HEK293 (cell line): ENCODE measurements around the gene DCTN2.

ENCODE experiments used
- CTCF ChIA-PET: fragments of 350-600 bp; formaldehyde crosslinking; extraction: SDS; loops from one replicate; lab custom pipeline; 2021; ENCODE audit warnings: antibody characterized with exemption; lab: Yijun Ruan, JAX
- POLR2A ChIA-PET: fragments of 300-600 bp; formaldehyde crosslinking; extraction: SDS; loops from one replicate; lab custom pipeline; 2020; ENCODE audit warnings: antibody characterized with exemption, inconsistent platforms; lab: Yijun Ruan, JAX
- H3K27ac ChIP-seq: fragments of 200-500 bp; sonication (Bioruptor generic); 2 replicates; pipeline ENCODE4 v1.5.1; 2014; ENCODE audit warnings: low read depth, low read length, control low read depth, inconsistent platforms; ENCODE audit errors: extremely low read depth
- H3K36me3 ChIP-seq, 2 experiments: fragments of 200-500 bp in 1 of 2; sonication (Bioruptor generic) in 1 of 2; 1 replicate in 1 of 2; 2 replicates in 1 of 2; pipeline ENCODE4 v1.5.1; 2014 to 2017; ENCODE audit warnings: inconsistent platforms in 2 of 2, low read length in 2 of 2; ENCODE audit not compliant: control insufficient read depth in 2 of 2, insufficient read depth in 1 of 2
- H3K4me1 ChIP-seq: fragments of 200-500 bp; sonication (Bioruptor generic); 2 replicates; pipeline ENCODE4 v1.5.1; 2014; ENCODE audit warnings: mild to moderate bottlenecking, low read length, inconsistent platforms; ENCODE audit not compliant: control insufficient read depth, insufficient read depth
- H3K4me3 ChIP-seq: 2 replicates; pipeline ENCODE4 v1.5.1; 2011; ENCODE audit warnings: low read depth, mild to moderate bottlenecking, control low read depth, low read length, moderate library complexity
- H3K9me3 ChIP-seq: fragments of 200-500 bp; sonication (Bioruptor generic); 2 replicates; pipeline ENCODE4 v1.5.1; 2014; ENCODE audit warnings: low read depth, low read length, inconsistent platforms; ENCODE audit not compliant: control insufficient read depth, insufficient read depth
- AEBP2 ChIP-seq: fragments of 450-650 bp; formaldehyde crosslinking; IDR thresholded peaks from 2 replicates; pipeline ENCODE4 v1.5.1; 2016; ENCODE audit warnings: missing biosample characterization, missing genetic modification characterization, borderline replicate concordance
- GLIS2 ChIP-seq: fragments of 450-650 bp; formaldehyde crosslinking; IDR thresholded peaks from 2 replicates; pipeline ENCODE4 v1.5.1; 2016; ENCODE audit warnings: missing biosample characterization, missing genetic modification characterization
- HIC1 ChIP-seq: fragments of 450-650 bp; formaldehyde crosslinking; IDR thresholded peaks from 2 replicates; pipeline ENCODE4 v1.5.1; 2016; ENCODE audit warnings: missing biosample characterization, missing genetic modification characterization
- KLF17 ChIP-seq: fragments of 450-650 bp; formaldehyde crosslinking; IDR thresholded peaks from 2 replicates; pipeline ENCODE4 v1.5.1; 2016; ENCODE audit warnings: missing biosample characterization, missing genetic modification characterization
- OVOL3 ChIP-seq: fragments of 450-650 bp; formaldehyde crosslinking; IDR thresholded peaks from 2 replicates; pipeline ENCODE4 v1.5.1; 2016; ENCODE audit warnings: missing biosample characterization, missing genetic modification characterization
- PATZ1 ChIP-seq: fragments of 450-650 bp; formaldehyde crosslinking; IDR thresholded peaks from 2 replicates; pipeline ENCODE4 v1.5.1; 2016; ENCODE audit warnings: missing biosample characterization, missing genetic modification characterization
- PRDM2 ChIP-seq: fragments of 450-650 bp; formaldehyde crosslinking; IDR thresholded peaks from 2 replicates; pipeline ENCODE4 v1.5.1; 2016; ENCODE audit warnings: missing biosample characterization, missing genetic modification characterization, borderline replicate concordance
- ZBTB17 ChIP-seq: fragments of 450-650 bp; formaldehyde crosslinking; IDR thresholded peaks from 2 replicates; pipeline ENCODE4 v1.5.1; 2016; ENCODE audit warnings: missing biosample characterization, missing genetic modification characterization
- ZBTB48 ChIP-seq: fragments of 450-650 bp; formaldehyde crosslinking; IDR thresholded peaks from 2 replicates; pipeline ENCODE4 v1.5.1; 2016; ENCODE audit warnings: missing biosample characterization, missing genetic modification characterization
- ZEB2 ChIP-seq: fragments of 450-650 bp; formaldehyde crosslinking; IDR thresholded peaks from 2 replicates; pipeline ENCODE4 v1.5.1; 2016; ENCODE audit warnings: missing biosample characterization, missing genetic modification characterization
- ZNF121 ChIP-seq: fragments of 450-650 bp; formaldehyde crosslinking; IDR thresholded peaks from 2 replicates; pipeline ENCODE4 v1.5.1; 2016; ENCODE audit warnings: missing biosample characterization, missing genetic modification characterization
- ZNF274 ChIP-seq, 2 experiments: fragments of 200-500 bp in 1 of 2; fragments of 450-650 bp in 1 of 2; sonication (Bioruptor generic) in 1 of 2; formaldehyde crosslinking in 1 of 2; IDR thresholded peaks; 2 replicates each; pipeline versions ENCODE4 v1.5.1 to v1.6.1; 2014 to 2016; ENCODE audit warnings: borderline replicate concordance in 1 of 2, inconsistent platforms in 1 of 2, low read length in 1 of 2, missing biosample characterization in 1 of 2, missing genetic modification characterization in 1 of 2
- ZNF366 ChIP-seq: fragments of 450-650 bp; formaldehyde crosslinking; conservative IDR thresholded peaks from 2 replicates; pipeline ENCODE4 v1.5.1; 2016; ENCODE audit warnings: missing biosample characterization, missing genetic modification characterization
- ZNF549 ChIP-seq: fragments of 450-650 bp; IDR thresholded peaks from 2 replicates; pipeline ENCODE4 v1.5.1; 2018; ENCODE audit warnings: missing biosample characterization, missing genetic modification characterization, mild to moderate bottlenecking, inconsistent platforms, moderate library complexity
- ZNF600 ChIP-seq: fragments of 450-650 bp; formaldehyde crosslinking; IDR thresholded peaks from 2 replicates; pipeline ENCODE4 v1.5.1; 2016; ENCODE audit warnings: missing biosample characterization, missing genetic modification characterization

The DCTN2 gene

GRCh38 chr12:57524814-57525614 lies 22.0 kb downstream of the DCTN2 start (continued):
- TF ChIP-seq PRDM2 (tag by site-specific recombination) = no peak

- TF ChIP-seq ZBTB48 (tag by site-specific recombination) (peak; percentile 31; the same call in 1 of the 2 replicates), ZBTB17 (tag by site-specific recombination) (peak; percentile 77; the same call in 1 of the 2 replicates), ZNF274 (IDR thresholded peaks at IDR 0.05; ENCODE audit: low read length) (no peak), ZNF274 (tag by site-specific recombination; IDR thresholded peaks at IDR 0.05; ENCODE audit: borderline replicate concordance) (no peak), ZNF600 (tag by site-specific recombination) (peak; percentile 54; the same call in 1 of the 2 replicates), ZEB2 (tag by site-specific recombination) (no peak), AEBP2 (tag by site-specific recombination) (no peak), ZNF549 (tag by site-specific recombination) (no peak), PATZ1 (tag by site-specific recombination) (0 out of 2 replicates have a peak, but pooled peaks have one; percentile 12), KLF17 (tag by site-specific recombination) (no peak), GLIS2 (tag by site-specific recombination) (no peak), HIC1 (0 out of 2 replicates have a peak, but pooled peaks have one; percentile 5), ZNF366 (tag by site-specific recombination) (peak; percentile 59), OVOL3 (tag by site-specific recombination) (no peak), ZNF121 (tag by site-specific recombination) (no peak)
- TF ChIP-seq, all 188 proteins: peak for 6
- peak overlapping the region; percentile 94 for H3K27ac ChIP-seq
- ChIA-PET POLR2A (interaction anchor here (0.7 to 2.6 kb wide), 9 partner anchors 8 to 221 kb away, joined by 3 to 16 read pairs (median 4); partner anchors contain the start of genes DCTN2, PIP4K2C and TSPAN31), CTCF (interaction anchor here (0.5 to 1.5 kb wide), 3 partner anchors 65 to 370 kb away, joined by 3 to 6 read pairs (median 3); no protein-coding TSS in a partner anchor)
- H3K9me3 ChIP-seq = no peaks in the 10 kb centered on the region
- peaks cover 0 to 55% of the 10 kb centered on the region in 2 experiments; a peak in 1 of 3 replicates for H3K36me3 ChIP-seq
- peaks cover 13% of the 10 kb centered on the region for H3K4me1 ChIP-seq
- H3K4me3 ChIP-seq = peak overlapping the region; percentile 59
Measured at GRCh38 chr12:57523706-57524614, 23.0 kb downstream of the DCTN2 start.
